Liver (tissue), 9 donors: Measurements from ENCODE around the gene DERA. TPM values are rescaled to one million over a fixed set of nuclear protein-coding genes. Genes with fewer than 3 reads are reported as not detected.
"Not testable (repeated sequence)": the region's sequence is repeated elsewhere in the genome, so short reads cannot be mapped to it uniquely, and the experiment has no call there.

ENCODE experiments used
- DNase-seq: peaks from one replicate; pipeline ENCODE4 v3.0.0-alpha.2; 2017; ENCODE audit warnings: low spot score
- H3K27ac ChIP-seq, 2 donors: one replicate each; pipeline ENCODE4 v1.7.0; 2013; ENCODE audit warnings: inconsistent platforms in 2 of 2, low read length in 2 of 2, control low read depth in 1 of 2, low read depth in 1 of 2, mild to moderate bottlenecking in 1 of 2
- H3K27me3 ChIP-seq, 4 donors: one replicate each; pipeline versions ENCODE4 v1.6.1 to v1.7.0; 2013; ENCODE audit warnings: low read length in 3 of 4, inconsistent platforms in 1 of 4, mild to moderate bottlenecking in 1 of 4, moderate library complexity in 1 of 4; ENCODE audit not compliant: control insufficient read depth in 4 of 4, insufficient read depth in 4 of 4
- H3K36me3 ChIP-seq, 4 donors: one replicate each; pipeline versions ENCODE4 v1.6.1 to v1.7.0; 2013; ENCODE audit warnings: low read length in 3 of 4, mild to moderate bottlenecking in 3 of 4, low read depth in 1 of 4, moderate library complexity in 1 of 4; ENCODE audit not compliant: control insufficient read depth in 4 of 4, insufficient read depth in 3 of 4
- H3K4me1 ChIP-seq, 4 donors: one replicate each; pipeline versions ENCODE4 v1.6.1 to v1.7.0; 2013; ENCODE audit warnings: low read length in 3 of 4, mild to moderate bottlenecking in 3 of 4, moderate library complexity in 1 of 4; ENCODE audit not compliant: control insufficient read depth in 4 of 4, insufficient read depth in 4 of 4
- H3K4me3 ChIP-seq, 3 donors: one replicate each; pipeline versions ENCODE4 v1.6.1 to v1.7.0; 2013; ENCODE audit warnings: low read length in 3 of 3, control low read depth in 1 of 3, low read depth in 1 of 3, mild to moderate bottlenecking in 1 of 3
- H3K9ac ChIP-seq, 2 donors: one replicate each; pipeline ENCODE4 v1.7.0; 2013; ENCODE audit warnings: low read length in 2 of 2, mild to moderate bottlenecking in 2 of 2, moderate library complexity in 2 of 2, control low read depth in 1 of 2, low read depth in 1 of 2
- H3K9me3 ChIP-seq, 4 donors: one replicate each; pipeline versions ENCODE4 v1.6.1 to v1.7.0; 2013; ENCODE audit warnings: low read length in 3 of 4; ENCODE audit not compliant: control insufficient read depth in 4 of 4
- EGR1 ChIP-seq, 2 donors: IDR thresholded peaks; 2 replicates each; pipeline ENCODE4 v1.6.1; 2016 to 2018; ENCODE audit warnings: antibody characterized with exemption in 2 of 2, low read depth in 2 of 2
- FOXA1 ChIP-seq: IDR thresholded peaks from 2 replicates; pipeline ENCODE4 v1.6.1; 2016; ENCODE audit warnings: antibody characterized with exemption
- GABPA ChIP-seq, 2 donors: IDR thresholded peaks in 1 of 2; conservative IDR thresholded peaks in 1 of 2; 2 replicates each; pipeline ENCODE4 v1.6.1; 2016; ENCODE audit warnings: antibody characterized with exemption in 2 of 2, mild to moderate bottlenecking in 1 of 2, moderate library complexity in 1 of 2
- HNF4A ChIP-seq, 2 donors: conservative IDR thresholded peaks; 2 replicates each; pipeline ENCODE4 v1.6.1; 2016; ENCODE audit warnings: antibody characterized with exemption in 2 of 2, mild to moderate bottlenecking in 2 of 2
- JUND ChIP-seq, 2 donors: IDR thresholded peaks; 2 replicates each; pipeline ENCODE4 v1.6.1; 2016; ENCODE audit warnings: antibody characterized with exemption in 2 of 2
- NR2F2 ChIP-seq: IDR thresholded peaks from 2 replicates; pipeline ENCODE4 v1.6.1; 2016; ENCODE audit warnings: antibody characterized with exemption
- RAD21 ChIP-seq, 2 donors: IDR thresholded peaks; 2 replicates each; pipeline ENCODE4 v1.6.1; 2016; ENCODE audit warnings: antibody characterized with exemption in 2 of 2, mild to moderate bottlenecking in 2 of 2
- RXRA ChIP-seq, 2 donors: IDR thresholded peaks; 2 replicates each; pipeline ENCODE4 v1.6.1; 2017 to 2018; ENCODE audit warnings: antibody characterized with exemption in 2 of 2, mild to moderate bottlenecking in 1 of 2
- SP1 ChIP-seq: IDR thresholded peaks from 2 replicates; pipeline ENCODE4 v1.6.1; 2018; ENCODE audit warnings: antibody characterized with exemption, mild to moderate bottlenecking
- WGBS: extraction: QIAGEN DNeasy Blood & Tissue Kit; methylation state at CpG from one replicate; pipeline ENCODE4 v1.1.7; 2013; 5-methylcytosine and 5-hydroxymethylcytosine counted together
- polyA plus RNA-seq, 2 donors: library from polyadenylated mRNA; stranded (reverse) in 1 of 2; unstranded in 1 of 2; fragments of 200-250 nt in 1 of 2; fragments of >200 nt in 1 of 2; fragmentation: Nextera tagmentation in 1 of 2; extraction: Ambion mirVana in 1 of 2; gene quantifications; one replicate each; pipeline versions ENCODE4 v1.2.1 to v1.2.3, GENCODE V29; 2013 to 2015
- total RNA-seq, 2 donors: library from RNA; depleted of rRNA; stranded (reverse); fragments of >200 nt; gene quantifications; one replicate each; pipeline ENCODE4 v1.2.3, GENCODE V29; 2014
- TF ChIP-seq, protein P1 (sequence below): IDR thresholded peaks from 2 replicates; pipeline ENCODE4 v1.6.1; 2016; ENCODE audit warnings: antibody characterized with exemption
- TF ChIP-seq, protein P2 (sequence below): IDR thresholded peaks from 2 replicates; pipeline ENCODE4 v1.6.1; 2016; ENCODE audit warnings: antibody characterized with exemption
- TF ChIP-seq, protein P3 (sequence below): fragments of 150-350 bp; IDR thresholded peaks from 2 replicates; pipeline ENCODE4 v1.5.1; 2017; ENCODE audit warnings: improper control_type of control experiment, low read depth, low read length; ENCODE audit not compliant: missing input control
- TF ChIP-seq, protein P4 (sequence below): IDR thresholded peaks from 2 replicates; pipeline ENCODE4 v1.6.1; 2016; ENCODE audit warnings: antibody characterized with exemption
- TF ChIP-seq, protein P5 (sequence below): IDR thresholded peaks from 2 replicates; pipeline ENCODE4 v1.6.1; 2016; ENCODE audit warnings: antibody characterized with exemption, mild to moderate bottlenecking
- donor health status: healthy.
- donor health status: healthy.
- donor health status: healthy.
- donor health status: healthy.
- donor health status: healthy.

Gene DERA
- total and polyA plus RNA-seq, 4 donors = 32.9 to 65.2 (median 52.4) TPM

DNA sequence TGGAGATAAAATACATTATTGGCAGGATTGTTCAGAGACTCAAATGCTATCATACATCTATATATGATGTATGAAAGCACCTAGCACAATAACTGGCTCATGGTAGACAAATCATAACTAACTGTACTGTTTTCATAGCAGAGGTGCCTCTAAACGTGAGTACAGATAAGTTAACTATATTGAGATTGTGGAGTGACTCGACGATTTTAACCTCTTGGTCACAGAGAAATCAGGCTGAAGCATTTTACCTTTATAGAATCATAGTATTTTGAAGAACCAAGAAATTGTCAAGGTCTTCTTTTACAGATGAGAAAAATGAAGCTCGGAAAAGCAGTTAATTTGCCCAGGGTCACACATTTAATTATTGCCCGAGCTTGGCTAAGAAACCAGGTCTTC, 666 bp upstream of the DERA start:
- DNase-seq = no peak
- Histone ChIP-seq H3K4me1 (peaks cover 4 to 11% (median 5%) of the 10 kb centered on the region in 4 donors), H3K27ac (no peak overlapping the region), H3K36me3 (peaks cover 0 to 12% (median 2%) of the 10 kb centered on the region in 4 donors), H3K9ac (no peak overlapping the region), H3K27me3 (no peaks in the 10 kb centered on the region), H3K4me3 (no peak overlapping the region), H3K9me3 (no peaks in the 10 kb centered on the region)
- WGBS = 70% methylated on average over 5 of the region's 5 CpGs
- TF ChIP-seq HNF4A (conservative IDR thresholded peaks at IDR 0.05) (no peak), NR2F2 (no peak), RAD21 (IDR thresholded peaks at IDR 0.05) (no peak), SP1 (no peak), RXRA (IDR thresholded peaks at IDR 0.05) (no peak), GABPA (IDR thresholded peaks at IDR 0.05 in 1 of 2, conservative IDR thresholded peaks at IDR 0.05 in 1 of 2) (no peak)
- TF ChIP-seq, protein P1, sequence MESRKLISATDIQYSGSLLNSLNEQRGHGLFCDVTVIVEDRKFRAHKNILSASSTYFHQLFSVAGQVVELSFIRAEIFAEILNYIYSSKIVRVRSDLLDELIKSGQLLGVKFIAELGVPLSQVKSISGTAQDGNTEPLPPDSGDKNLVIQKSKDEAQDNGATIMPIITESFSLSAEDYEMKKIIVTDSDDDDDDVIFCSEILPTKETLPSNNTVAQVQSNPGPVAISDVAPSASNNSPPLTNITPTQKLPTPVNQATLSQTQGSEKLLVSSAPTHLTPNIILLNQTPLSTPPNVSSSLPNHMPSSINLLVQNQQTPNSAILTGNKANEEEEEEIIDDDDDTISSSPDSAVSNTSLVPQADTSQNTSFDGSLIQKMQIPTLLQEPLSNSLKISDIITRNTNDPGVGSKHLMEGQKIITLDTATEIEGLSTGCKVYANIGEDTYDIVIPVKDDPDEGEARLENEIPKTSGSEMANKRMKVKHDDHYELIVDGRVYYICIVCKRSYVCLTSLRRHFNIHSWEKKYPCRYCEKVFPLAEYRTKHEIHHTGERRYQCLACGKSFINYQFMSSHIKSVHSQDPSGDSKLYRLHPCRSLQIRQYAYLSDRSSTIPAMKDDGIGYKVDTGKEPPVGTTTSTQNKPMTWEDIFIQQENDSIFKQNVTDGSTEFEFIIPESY = no peak
- TF ChIP-seq, protein P2, sequence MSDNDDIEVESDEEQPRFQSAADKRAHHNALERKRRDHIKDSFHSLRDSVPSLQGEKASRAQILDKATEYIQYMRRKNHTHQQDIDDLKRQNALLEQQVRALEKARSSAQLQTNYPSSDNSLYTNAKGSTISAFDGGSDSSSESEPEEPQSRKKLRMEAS = no peak
- TF ChIP-seq, protein P3, sequence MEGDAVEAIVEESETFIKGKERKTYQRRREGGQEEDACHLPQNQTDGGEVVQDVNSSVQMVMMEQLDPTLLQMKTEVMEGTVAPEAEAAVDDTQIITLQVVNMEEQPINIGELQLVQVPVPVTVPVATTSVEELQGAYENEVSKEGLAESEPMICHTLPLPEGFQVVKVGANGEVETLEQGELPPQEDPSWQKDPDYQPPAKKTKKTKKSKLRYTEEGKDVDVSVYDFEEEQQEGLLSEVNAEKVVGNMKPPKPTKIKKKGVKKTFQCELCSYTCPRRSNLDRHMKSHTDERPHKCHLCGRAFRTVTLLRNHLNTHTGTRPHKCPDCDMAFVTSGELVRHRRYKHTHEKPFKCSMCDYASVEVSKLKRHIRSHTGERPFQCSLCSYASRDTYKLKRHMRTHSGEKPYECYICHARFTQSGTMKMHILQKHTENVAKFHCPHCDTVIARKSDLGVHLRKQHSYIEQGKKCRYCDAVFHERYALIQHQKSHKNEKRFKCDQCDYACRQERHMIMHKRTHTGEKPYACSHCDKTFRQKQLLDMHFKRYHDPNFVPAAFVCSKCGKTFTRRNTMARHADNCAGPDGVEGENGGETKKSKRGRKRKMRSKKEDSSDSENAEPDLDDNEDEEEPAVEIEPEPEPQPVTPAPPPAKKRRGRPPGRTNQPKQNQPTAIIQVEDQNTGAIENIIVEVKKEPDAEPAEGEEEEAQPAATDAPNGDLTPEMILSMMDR = no peak

DNA sequence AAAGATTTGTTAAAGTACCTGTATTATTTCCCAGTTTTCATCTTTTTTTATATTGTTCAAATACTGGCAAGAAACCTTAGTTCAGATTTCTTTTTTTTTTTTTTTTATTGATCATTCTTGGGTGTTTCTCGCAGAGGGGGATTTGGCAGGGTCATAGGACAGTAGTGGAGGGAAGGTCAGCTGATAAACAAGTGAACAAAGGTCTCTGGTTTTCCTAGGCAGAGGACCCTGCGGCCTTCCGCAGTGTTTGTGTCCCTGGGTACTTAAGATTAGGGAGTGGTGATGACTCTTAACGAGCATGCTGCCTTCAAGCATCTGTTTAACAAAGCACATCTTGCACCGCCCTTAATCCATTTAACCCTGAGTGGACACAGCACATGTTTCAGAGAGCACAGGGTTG, 799 bp downstream of the DERA start:
- H3K36me3 ChIP-seq, H3K9me3 ChIP-seq, H3K27me3 ChIP-seq, DNase-seq: not testable (repeated sequence)
- Histone ChIP-seq H3K27ac (peak overlapping the region in 1 of 2 donors; percentile 90), H3K4me1 (peaks cover 4 to 11% (median 5%) of the 10 kb centered on the region in 4 donors), H3K9ac (peak overlapping the region; percentile 78 to 96), H3K4me3 (peak overlapping the region; percentile 66 to 94 (median 87))
- WGBS = 24% methylated on average over 3 of the region's 5 CpGs
- TF ChIP-seq HNF4A (conservative IDR thresholded peaks at IDR 0.05) = peak; percentile 37 to 47

DNA sequence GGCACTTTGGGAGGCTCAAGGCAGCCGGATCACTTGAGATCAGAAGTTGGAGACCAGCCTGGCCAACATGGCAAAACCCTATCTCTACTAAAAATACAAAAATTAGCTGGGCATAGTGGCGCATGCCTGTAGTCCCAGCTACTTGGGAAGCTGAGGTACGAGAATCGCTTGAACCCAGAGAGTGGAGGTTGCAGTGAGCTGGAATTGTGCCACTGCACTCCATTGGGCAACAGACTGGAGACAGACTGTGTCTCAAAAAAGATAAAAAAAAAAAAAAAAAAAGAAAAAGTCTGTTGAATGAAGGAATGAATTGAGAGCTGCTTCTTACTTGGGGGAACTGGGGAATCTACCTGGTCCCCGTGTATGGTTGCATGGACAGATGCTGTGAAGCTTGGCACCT, 3.0 kb downstream of the DERA start:
- 87% methylated on average over 5 of the region's 5 CpGs for WGBS

DNA sequence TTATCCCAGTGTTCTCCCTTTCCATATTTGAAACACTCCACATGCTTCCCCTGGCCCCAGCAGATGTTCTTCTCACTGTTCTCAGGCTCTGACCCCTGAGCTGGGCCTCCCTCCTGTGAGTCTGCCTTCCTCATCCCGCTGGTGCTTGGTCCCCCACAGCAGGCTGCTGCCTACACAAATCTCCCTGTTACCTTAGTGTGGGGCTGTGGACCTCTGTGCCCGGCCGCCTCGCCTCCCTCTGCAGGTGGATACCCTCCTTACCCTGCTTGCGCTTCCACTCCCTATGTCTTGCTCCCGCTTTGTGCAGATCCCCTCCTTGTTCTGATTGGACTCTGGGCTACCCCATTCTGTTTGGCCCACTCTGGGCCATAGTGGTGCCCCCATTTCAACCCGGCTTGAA, 6.9 kb downstream of the DERA start:
- TF ChIP-seq, protein P4, sequence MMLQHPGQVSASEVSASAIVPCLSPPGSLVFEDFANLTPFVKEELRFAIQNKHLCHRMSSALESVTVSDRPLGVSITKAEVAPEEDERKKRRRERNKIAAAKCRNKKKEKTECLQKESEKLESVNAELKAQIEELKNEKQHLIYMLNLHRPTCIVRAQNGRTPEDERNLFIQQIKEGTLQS = no peak
- TF ChIP-seq EGR1 (IDR thresholded peaks at IDR 0.05; ENCODE audit: low read depth in 2 of 2) (no peak), RAD21 (IDR thresholded peaks at IDR 0.05) (no peak), JUND (IDR thresholded peaks at IDR 0.05) (no peak), SP1 (no peak), NR2F2 (no peak), FOXA1 (no peak)
- TF ChIP-seq, protein P5, sequence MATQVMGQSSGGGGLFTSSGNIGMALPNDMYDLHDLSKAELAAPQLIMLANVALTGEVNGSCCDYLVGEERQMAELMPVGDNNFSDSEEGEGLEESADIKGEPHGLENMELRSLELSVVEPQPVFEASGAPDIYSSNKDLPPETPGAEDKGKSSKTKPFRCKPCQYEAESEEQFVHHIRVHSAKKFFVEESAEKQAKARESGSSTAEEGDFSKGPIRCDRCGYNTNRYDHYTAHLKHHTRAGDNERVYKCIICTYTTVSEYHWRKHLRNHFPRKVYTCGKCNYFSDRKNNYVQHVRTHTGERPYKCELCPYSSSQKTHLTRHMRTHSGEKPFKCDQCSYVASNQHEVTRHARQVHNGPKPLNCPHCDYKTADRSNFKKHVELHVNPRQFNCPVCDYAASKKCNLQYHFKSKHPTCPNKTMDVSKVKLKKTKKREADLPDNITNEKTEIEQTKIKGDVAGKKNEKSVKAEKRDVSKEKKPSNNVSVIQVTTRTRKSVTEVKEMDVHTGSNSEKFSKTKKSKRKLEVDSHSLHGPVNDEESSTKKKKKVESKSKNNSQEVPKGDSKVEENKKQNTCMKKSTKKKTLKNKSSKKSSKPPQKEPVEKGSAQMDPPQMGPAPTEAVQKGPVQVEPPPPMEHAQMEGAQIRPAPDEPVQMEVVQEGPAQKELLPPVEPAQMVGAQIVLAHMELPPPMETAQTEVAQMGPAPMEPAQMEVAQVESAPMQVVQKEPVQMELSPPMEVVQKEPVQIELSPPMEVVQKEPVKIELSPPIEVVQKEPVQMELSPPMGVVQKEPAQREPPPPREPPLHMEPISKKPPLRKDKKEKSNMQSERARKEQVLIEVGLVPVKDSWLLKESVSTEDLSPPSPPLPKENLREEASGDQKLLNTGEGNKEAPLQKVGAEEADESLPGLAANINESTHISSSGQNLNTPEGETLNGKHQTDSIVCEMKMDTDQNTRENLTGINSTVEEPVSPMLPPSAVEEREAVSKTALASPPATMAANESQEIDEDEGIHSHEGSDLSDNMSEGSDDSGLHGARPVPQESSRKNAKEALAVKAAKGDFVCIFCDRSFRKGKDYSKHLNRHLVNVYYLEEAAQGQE = no peak
- H3K36me3 ChIP-seq = peaks cover 0 to 5% (median 0%) of the 10 kb centered on the region in 4 donors
- no peak for DNase-seq
- H3K4me3 ChIP-seq = no peak overlapping the region
- no peak overlapping the region for H3K27ac ChIP-seq
- H3K9me3 ChIP-seq = no peaks in the 10 kb centered on the region
- H3K9ac ChIP-seq = no peak overlapping the region
- H3K27me3 ChIP-seq = no peaks in the 10 kb centered on the region
- H3K4me1 ChIP-seq = peaks cover 0 to 3% (median 0%) of the 10 kb centered on the region in 4 donors
- 96% methylated on average over 7 of the region's 7 CpGs for WGBS

More for the DNA sequence above, 3.0 kb downstream of the DERA start:
- not testable (repeated sequence) for H3K4me1 ChIP-seq, H3K4me3 ChIP-seq, H3K36me3 ChIP-seq, H3K27me3 ChIP-seq, DNase-seq, H3K9ac ChIP-seq, H3K27ac ChIP-seq, H3K9me3 ChIP-seq
